GM12801 (cell line): ENCODE data around the gene CCDC187.

Source experiments
- CTCF ChIP-seq: IDR thresholded peaks from one replicate; pipeline ENCODE4 v1.5.1; 2011; ENCODE audit warnings: control low read depth; ENCODE audit not compliant: insufficient read length; ENCODE audit errors: extremely low read depth

Gene CCDC187

DNA sequence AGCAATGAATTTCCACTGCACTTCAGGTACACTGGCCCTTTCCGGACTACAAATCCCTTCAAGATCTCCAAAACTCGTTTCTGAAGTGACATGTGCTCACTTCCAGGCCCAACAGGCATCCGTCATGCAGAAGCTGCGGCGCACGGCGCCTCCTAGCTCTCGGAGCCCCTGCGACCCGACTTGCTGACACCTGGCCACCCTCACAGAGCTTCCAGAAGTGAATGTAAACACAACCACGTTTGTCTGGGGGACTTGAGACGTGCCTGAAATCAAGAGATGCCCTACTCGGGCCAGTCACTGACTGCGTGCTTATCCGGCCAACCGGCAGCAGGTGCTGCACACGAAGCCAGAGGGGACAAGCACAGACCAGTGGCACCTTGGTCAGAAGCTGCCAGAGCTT lies 94.1 kb downstream of the CCDC187 start:
- TF ChIP-seq CTCF = no peak

GRCh38 chr9:136209232-136209631 lies 94.7 kb downstream of the CCDC187 start:
- TF ChIP-seq CTCF = no peak

DNA sequence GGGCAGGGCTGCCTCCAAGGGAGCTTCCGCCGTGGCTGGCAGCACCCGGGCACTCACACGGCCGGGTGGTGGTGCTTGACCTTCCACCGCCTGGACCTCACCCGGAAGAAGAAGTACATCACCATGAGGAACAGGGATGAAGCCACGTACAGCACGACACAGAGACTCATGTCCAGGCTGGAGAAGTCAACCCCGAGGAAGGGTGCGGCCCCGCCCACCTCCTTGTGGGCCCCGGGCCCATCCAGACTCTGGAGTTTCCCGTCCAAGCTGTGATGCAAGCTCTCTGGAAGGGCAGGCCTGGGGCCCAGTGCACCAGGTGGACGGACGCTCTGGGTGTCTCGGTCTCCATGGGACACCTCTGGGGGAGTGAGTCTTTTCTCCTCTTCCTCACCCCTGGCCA lies 95.2 kb downstream of the CCDC187 start:
- no peak for TF ChIP-seq CTCF

- no peak for TF ChIP-seq CTCF
These were observed 96.3 kb downstream of the CCDC187 start for GRCh38 chr9:136207616-136208015.

DNA sequence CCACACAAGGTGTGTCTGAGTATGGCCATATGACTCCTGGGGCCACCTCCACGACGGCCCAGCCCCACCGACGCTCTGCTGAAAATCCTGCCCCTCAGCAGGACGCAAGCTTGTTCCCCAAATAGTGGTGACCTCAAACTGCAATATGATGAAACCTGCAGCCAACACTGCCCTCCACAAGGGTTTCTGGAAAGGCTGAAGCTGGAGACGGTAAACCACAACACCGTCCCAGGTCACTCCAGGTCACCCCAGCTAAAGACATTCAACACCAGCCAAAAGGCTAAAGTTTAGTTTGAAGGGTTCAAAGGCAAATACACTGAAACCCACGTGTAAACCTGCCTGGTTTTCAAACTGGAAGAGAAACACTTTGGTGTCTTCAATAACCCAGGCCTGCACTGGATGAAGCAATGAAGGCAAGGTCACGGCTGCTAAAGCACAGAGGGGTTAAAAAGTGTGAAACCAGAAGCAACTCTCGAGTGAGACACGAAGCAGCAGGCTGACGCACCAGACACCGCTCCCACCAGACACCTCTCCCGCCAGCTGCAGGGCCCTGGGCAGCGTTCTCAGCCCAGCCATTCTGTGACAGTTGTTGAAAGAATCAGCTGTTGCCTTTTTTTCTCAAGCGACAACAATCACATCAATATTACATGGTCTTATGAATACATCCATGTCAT lies 97.2 kb downstream of the CCDC187 start:
- no peak for TF ChIP-seq CTCF

DNA sequence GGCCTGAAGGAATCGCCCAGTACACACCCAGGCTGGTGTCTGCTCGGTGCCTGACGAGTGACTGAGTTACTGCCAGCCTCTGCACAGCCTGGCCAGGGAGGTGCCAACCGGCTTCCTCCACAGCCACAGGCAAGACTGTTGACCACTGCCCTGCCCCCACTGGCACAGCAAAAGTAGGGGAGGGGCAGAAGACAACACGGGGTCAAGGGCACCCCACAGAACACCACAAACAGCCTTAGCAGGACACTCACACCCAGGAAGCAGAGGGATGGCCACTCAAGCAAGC lies 98.2 kb downstream of the CCDC187 start:
- TF ChIP-seq CTCF = no peak

- no peak for TF ChIP-seq CTCF
These were observed 98.8 kb downstream of the CCDC187 start, which contains the start of gene LHX3 for GRCh38 chr9:136204838-136205706. LHX3 (minus strand) TSS chr9:136205128; CDS start chr9:136205012, 116 bp downstream.
